GM23338 (cell line): Measurements from ENCODE around the gene MAPK8IP3. TPM values are rescaled to one million over a fixed set of nuclear protein-coding genes. Genes with fewer than 3 reads are reported as not detected.

Source experiments
- ATAC-seq: fragments of 200-7000 bp; cut with Tn5 transposase; 3 replicates; pipeline ENCODE4 v1.9.1; 2020
- DNase-seq: peaks from one replicate; pipeline ENCODE4 v3.0.0-alpha.2; 2015; ENCODE audit warnings: low spot score
- H2AFZ ChIP-seq: fragments of 200-600 bp; sonication (generic); 2 replicates; pipeline ENCODE4 v1.8.0; 2016; ENCODE audit warnings: antibody characterized with exemption, mild to moderate bottlenecking, moderate library complexity
- H3F3A ChIP-seq: fragments of 200-600 bp; sonication (generic); replicated peaks from 2 replicates; pipeline ENCODE4 v1.8.0; 2017; ENCODE audit warnings: antibody characterized with exemption, mixed run types, low read depth
- H3K27ac ChIP-seq: fragments of 200-600 bp; sonication (generic); 2 replicates; pipeline ENCODE4 v1.6.1; 2016; ENCODE audit warnings: low read depth
- H3K27me3 ChIP-seq: fragments of 200-600 bp; sonication (generic); 2 replicates; pipeline ENCODE4 v1.8.0; 2016; ENCODE audit warnings: mild to moderate bottlenecking, mixed run types, moderate library complexity; ENCODE audit not compliant: insufficient read depth
- H3K36me3 ChIP-seq: fragments of 200-600 bp; sonication (generic); 2 replicates; pipeline ENCODE4 v1.8.0; 2016; ENCODE audit warnings: mild to moderate bottlenecking; ENCODE audit not compliant: insufficient read depth
- H3K4me1 ChIP-seq: fragments of 200-600 bp; sonication (generic); 2 replicates; pipeline ENCODE4 v1.8.0; 2016; ENCODE audit warnings: mild to moderate bottlenecking, moderate library complexity; ENCODE audit not compliant: insufficient read depth
- H3K4me2 ChIP-seq: fragments of 200-600 bp; sonication (generic); 2 replicates; pipeline ENCODE4 v1.7.1; 2017; ENCODE audit warnings: mixed run types
- H3K4me3 ChIP-seq: fragments of 200-600 bp; sonication (generic); 2 replicates; pipeline ENCODE4 v1.6.1; 2016; ENCODE audit warnings: mixed run types
- H3K79me2 ChIP-seq: fragments of 200-600 bp; sonication (generic); replicated peaks from 2 replicates; pipeline ENCODE4 v1.8.0; 2017; ENCODE audit warnings: mild to moderate bottlenecking; ENCODE audit not compliant: insufficient read depth
- H3K9me2 ChIP-seq: fragments of 200-600 bp; sonication (generic); 2 replicates; pipeline ENCODE4 v1.8.0; 2017; ENCODE audit not compliant: insufficient read depth
- H4K20me1 ChIP-seq: fragments of 200-600 bp; sonication (generic); replicated peaks from 2 replicates; pipeline ENCODE4 v1.8.0; 2017; ENCODE audit warnings: mild to moderate bottlenecking; ENCODE audit not compliant: insufficient read depth
- H3K27ac Mint-ChIP-seq: 2 replicates; pipeline ENCODE4 v1.8.0; 2020; ENCODE audit warnings: inconsistent platforms, mild to moderate bottlenecking, moderate library complexity, mixed read lengths
- H3K27me3 Mint-ChIP-seq: 3 replicates; pipeline ENCODE4 v1.8.0; 2022; ENCODE audit warnings: low read depth, mild to moderate bottlenecking, moderate library complexity, mixed read lengths, inconsistent platforms; ENCODE audit not compliant: insufficient read depth, poor library complexity
- H3K36me3 Mint-ChIP-seq: 3 replicates; pipeline ENCODE4 v1.8.0; 2021; ENCODE audit warnings: low read depth, mild to moderate bottlenecking, inconsistent platforms, moderate library complexity, mixed read lengths
- H3K4me1 Mint-ChIP-seq: 3 replicates; pipeline ENCODE4 v1.8.0; 2020; ENCODE audit warnings: mild to moderate bottlenecking, inconsistent platforms, mixed read lengths
- H3K4me3 Mint-ChIP-seq: 3 replicates; pipeline ENCODE4 v1.8.0; 2021; ENCODE audit warnings: moderate library complexity, mild to moderate bottlenecking, inconsistent platforms, mixed read lengths
- H3K9me3 Mint-ChIP-seq: 3 replicates; pipeline ENCODE4 v1.8.0; 2020; ENCODE audit warnings: moderate library complexity, mild to moderate bottlenecking, inconsistent platforms, mixed read lengths
- CREB1 ChIP-seq: fragments of 250-450 bp; sonication (Bioruptor Pico); IDR thresholded peaks from 2 replicates; pipeline ENCODE4 v1.5.0; 2020; ENCODE audit warnings: low read depth, mild to moderate bottlenecking, moderate library complexity
- EZH2phosphoT487 ChIP-seq: fragments of 200-600 bp; sonication (generic); IDR thresholded peaks from one replicate; pipeline ENCODE4 v1.8.1; 2018; ENCODE audit warnings: antibody characterized with exemption; ENCODE audit not compliant: unreplicated experiment
- POLR2AphosphoS5 ChIP-seq: IDR thresholded peaks from 2 replicates; pipeline ENCODE4 v1.6.1; 2016; ENCODE audit warnings: antibody characterized with exemption, low read depth
- STAT1 ChIP-seq: IDR thresholded peaks from one replicate; pipeline ENCODE4 v1.6.1; 2016; ENCODE audit warnings: antibody characterized with exemption; ENCODE audit not compliant: unreplicated experiment
- polyA plus RNA-seq: library from polyadenylated mRNA; unstranded; fragments of >200 nt; fragmentation: Nextera tagmentation; extraction: Ambion mirVana; gene quantifications from 2 replicates; pipeline ENCODE4 v1.2.1, GENCODE V29; 2016
- total RNA-seq: library from RNA; depleted of rRNA; stranded (reverse); fragments of >200 nt; shearing (Covaris generic); gene quantifications from 2 replicates; pipeline ENCODE4 v1.2.3, GENCODE V29; 2014
- TF ChIP-seq, protein P1 (sequence below): IDR thresholded peaks from 2 replicates; pipeline ENCODE4 v1.6.1; 2016; ENCODE audit warnings: antibody characterized with exemption
- TF ChIP-seq, protein P2 (sequence below): IDR thresholded peaks from one replicate; pipeline ENCODE4 v1.6.1; 2018; ENCODE audit warnings: antibody characterized with exemption; ENCODE audit not compliant: unreplicated experiment

The MAPK8IP3 gene
- total and polyA plus RNA-seq, 2 experiments from 2014 or later: 11.3 to 58.4 TPM

DNA sequence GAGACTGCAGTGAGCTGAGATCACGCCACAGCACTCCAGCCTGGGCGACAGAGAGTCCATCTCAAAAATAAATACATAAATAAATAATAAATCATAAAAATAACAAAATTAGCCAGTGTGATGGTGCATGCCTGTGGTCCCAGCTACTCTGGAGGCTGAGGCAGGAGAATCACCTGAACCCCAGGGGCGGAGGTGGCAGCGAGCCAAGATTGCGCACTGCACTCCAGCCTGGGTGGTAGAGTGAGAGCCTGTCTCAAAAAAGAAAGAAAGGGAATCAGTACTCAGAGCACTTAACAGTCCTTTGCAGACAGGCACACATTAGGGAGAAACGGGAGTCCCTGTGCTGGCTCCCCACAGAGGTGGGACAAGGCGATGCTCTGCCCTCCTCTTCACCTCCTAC lies 25.1 kb downstream of the MAPK8IP3 start:
- Histone ChIP-seq H3K36me3 (no peaks in the 10 kb centered on the region), H3K4me3 (no peak overlapping the region), H4K20me1 (no peaks in the 10 kb centered on the region; the same call in 1 of the 2 replicates), H3K9me2 (no peaks in the 10 kb centered on the region), H2AFZ (no peak overlapping the region), H3K4me2 (no peak overlapping the region), H3K4me1 (no peaks in the 10 kb centered on the region), H3K79me2 (no peaks in the 10 kb centered on the region), H3K27me3 (no peaks in the 10 kb centered on the region), H3F3A (peaks cover 12% of the 10 kb centered on the region), H3K27ac (no peak overlapping the region)
- no peak for TF ChIP-seq EZH2phosphoT487
- TF ChIP-seq, protein P1, sequence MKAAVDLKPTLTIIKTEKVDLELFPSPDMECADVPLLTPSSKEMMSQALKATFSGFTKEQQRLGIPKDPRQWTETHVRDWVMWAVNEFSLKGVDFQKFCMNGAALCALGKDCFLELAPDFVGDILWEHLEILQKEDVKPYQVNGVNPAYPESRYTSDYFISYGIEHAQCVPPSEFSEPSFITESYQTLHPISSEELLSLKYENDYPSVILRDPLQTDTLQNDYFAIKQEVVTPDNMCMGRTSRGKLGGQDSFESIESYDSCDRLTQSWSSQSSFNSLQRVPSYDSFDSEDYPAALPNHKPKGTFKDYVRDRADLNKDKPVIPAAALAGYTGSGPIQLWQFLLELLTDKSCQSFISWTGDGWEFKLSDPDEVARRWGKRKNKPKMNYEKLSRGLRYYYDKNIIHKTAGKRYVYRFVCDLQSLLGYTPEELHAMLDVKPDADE: no peak
- ATAC-seq (no peak), DNase-seq (no peak)
- Mint-ChIP-seq H3K4me1 (no peaks in the 10 kb centered on the region), H3K4me3 (no peak overlapping the region), H3K27ac (no peak overlapping the region), H3K9me3 (peaks cover 3% of the 10 kb centered on the region; the same call in 1 of the 3 replicates), H3K36me3 (peaks cover 30% of the 10 kb centered on the region), H3K27me3 (peaks cover 10% of the 10 kb centered on the region)

DNA sequence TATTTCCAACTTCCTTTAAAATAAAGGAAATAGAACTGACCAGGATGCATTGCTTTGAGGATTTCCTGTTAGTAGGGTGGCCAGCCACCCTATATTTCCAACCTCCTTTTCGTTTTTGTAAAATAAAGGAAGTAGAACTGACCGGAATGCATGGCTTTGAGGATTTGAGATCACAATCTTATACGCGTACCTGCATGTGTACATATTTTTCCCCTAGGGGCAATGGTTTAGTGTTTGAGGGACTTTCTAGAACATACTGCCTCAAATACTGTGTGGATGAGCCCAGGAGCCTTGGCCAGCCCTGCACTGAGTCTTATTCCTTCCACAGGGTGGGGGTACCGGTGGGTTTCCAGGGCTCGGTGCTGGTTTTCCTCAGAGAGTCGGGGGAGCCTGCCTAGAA lies 25.6 kb downstream of the MAPK8IP3 start:
- peaks cover 10% of the 10 kb centered on the region for H3K27me3 Mint-ChIP-seq
- Histone ChIP-seq H3K36me3 (no peaks in the 10 kb centered on the region), H3K4me3 (no peak overlapping the region), H3F3A (peaks cover 18% of the 10 kb centered on the region), H4K20me1 (no peaks in the 10 kb centered on the region), H3K9me2 (no peaks in the 10 kb centered on the region), H3K27ac (no peak overlapping the region), H3K79me2 (no peaks in the 10 kb centered on the region), H3K4me1 (no peaks in the 10 kb centered on the region), H3K27me3 (no peaks in the 10 kb centered on the region), H3K4me2 (no peak overlapping the region), H2AFZ (no peak overlapping the region)
- TF ChIP-seq, protein P1: no peak
- TF ChIP-seq CREB1 (no peak), POLR2AphosphoS5 (no peak), STAT1 (no peak)
- TF ChIP-seq, protein P2, sequence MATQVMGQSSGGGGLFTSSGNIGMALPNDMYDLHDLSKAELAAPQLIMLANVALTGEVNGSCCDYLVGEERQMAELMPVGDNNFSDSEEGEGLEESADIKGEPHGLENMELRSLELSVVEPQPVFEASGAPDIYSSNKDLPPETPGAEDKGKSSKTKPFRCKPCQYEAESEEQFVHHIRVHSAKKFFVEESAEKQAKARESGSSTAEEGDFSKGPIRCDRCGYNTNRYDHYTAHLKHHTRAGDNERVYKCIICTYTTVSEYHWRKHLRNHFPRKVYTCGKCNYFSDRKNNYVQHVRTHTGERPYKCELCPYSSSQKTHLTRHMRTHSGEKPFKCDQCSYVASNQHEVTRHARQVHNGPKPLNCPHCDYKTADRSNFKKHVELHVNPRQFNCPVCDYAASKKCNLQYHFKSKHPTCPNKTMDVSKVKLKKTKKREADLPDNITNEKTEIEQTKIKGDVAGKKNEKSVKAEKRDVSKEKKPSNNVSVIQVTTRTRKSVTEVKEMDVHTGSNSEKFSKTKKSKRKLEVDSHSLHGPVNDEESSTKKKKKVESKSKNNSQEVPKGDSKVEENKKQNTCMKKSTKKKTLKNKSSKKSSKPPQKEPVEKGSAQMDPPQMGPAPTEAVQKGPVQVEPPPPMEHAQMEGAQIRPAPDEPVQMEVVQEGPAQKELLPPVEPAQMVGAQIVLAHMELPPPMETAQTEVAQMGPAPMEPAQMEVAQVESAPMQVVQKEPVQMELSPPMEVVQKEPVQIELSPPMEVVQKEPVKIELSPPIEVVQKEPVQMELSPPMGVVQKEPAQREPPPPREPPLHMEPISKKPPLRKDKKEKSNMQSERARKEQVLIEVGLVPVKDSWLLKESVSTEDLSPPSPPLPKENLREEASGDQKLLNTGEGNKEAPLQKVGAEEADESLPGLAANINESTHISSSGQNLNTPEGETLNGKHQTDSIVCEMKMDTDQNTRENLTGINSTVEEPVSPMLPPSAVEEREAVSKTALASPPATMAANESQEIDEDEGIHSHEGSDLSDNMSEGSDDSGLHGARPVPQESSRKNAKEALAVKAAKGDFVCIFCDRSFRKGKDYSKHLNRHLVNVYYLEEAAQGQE: no peak
- no peaks in the 10 kb centered on the region for H3K4me1 Mint-ChIP-seq
- ATAC-seq (no peak), DNase-seq (no peak)
- no peak overlapping the region for H3K4me3 Mint-ChIP-seq
- peaks cover 3% of the 10 kb centered on the region; the same call in 1 of the 3 replicates for H3K9me3 Mint-ChIP-seq
- peaks cover 30% of the 10 kb centered on the region for H3K36me3 Mint-ChIP-seq
- no peak overlapping the region for H3K27ac Mint-ChIP-seq
